OCI-LY1 (cell line): ENCODE data around the gene ULK4.
"Not testable (repeated sequence)": the region's sequence is repeated elsewhere in the genome, so short reads cannot be mapped to it uniquely, and the experiment has no call there.

Experiments used
- H2AFZ ChIP-seq: fragments of 200-600 bp; sonication (generic), shearing (Covaris generic); 2 replicates; pipeline ENCODE4 v1.6.0; 2014; ENCODE audit warnings: antibody characterized with exemption, mild to moderate bottlenecking, low read length
- H3F3A ChIP-seq: fragments of 200-600 bp; sonication (generic), shearing (Covaris generic); 2 replicates; pipeline ENCODE4 v1.6.0; 2014; ENCODE audit warnings: mild to moderate bottlenecking, antibody characterized with exemption, low read length, moderate library complexity; ENCODE audit not compliant: insufficient read depth
- H3K27ac ChIP-seq: fragments of 200-600 bp; sonication (generic); 2 replicates; pipeline ENCODE4 v1.5.1; 2014; ENCODE audit warnings: low read length, mixed run types, mild to moderate bottlenecking, low read depth; ENCODE audit not compliant: poor library complexity, severe bottlenecking
- H3K27me3 ChIP-seq: fragments of 200-600 bp; sonication (generic); 2 replicates; pipeline ENCODE4 v1.6.0; 2014; ENCODE audit warnings: antibody characterized with exemption, mild to moderate bottlenecking, low read length, moderate library complexity; ENCODE audit not compliant: insufficient read depth
- H3K36me3 ChIP-seq: fragments of 200-600 bp; sonication (generic); 2 replicates; pipeline ENCODE4 v1.6.1; 2014; ENCODE audit warnings: mild to moderate bottlenecking, antibody characterized with exemption, low read length, moderate library complexity, mixed read lengths; ENCODE audit not compliant: insufficient read depth
- H3K4me1 ChIP-seq: fragments of 200-600 bp; sonication (generic); 2 replicates; pipeline ENCODE4 v1.5.1; 2014; ENCODE audit warnings: mild to moderate bottlenecking, low read length, moderate library complexity; ENCODE audit not compliant: insufficient read depth, severe bottlenecking
- H3K4me2 ChIP-seq: fragments of 200-600 bp; sonication (generic), shearing (Covaris generic); 2 replicates; pipeline ENCODE4 v1.6.1; 2014; ENCODE audit warnings: low read length
- H3K4me3 ChIP-seq: fragments of 200-600 bp; sonication (generic); 2 replicates; pipeline ENCODE4 v1.5.1; 2014; ENCODE audit warnings: low read length, low read depth, mild to moderate bottlenecking, mixed read lengths; ENCODE audit not compliant: poor library complexity, severe bottlenecking
- H3K79me2 ChIP-seq: fragments of 200-600 bp; shearing (Covaris generic); 2 replicates; pipeline ENCODE4 v1.6.1; 2016; ENCODE audit warnings: mixed run types, low read length, mixed read lengths; ENCODE audit not compliant: insufficient read depth
- H3K9ac ChIP-seq: fragments of 200-600 bp; sonication (generic), shearing (Covaris generic); 2 replicates; pipeline ENCODE4 v1.6.1; 2014; ENCODE audit warnings: mild to moderate bottlenecking, low read length, mixed read lengths
- H3K9me2 ChIP-seq: fragments of 200-600 bp; sonication (generic), shearing (Covaris generic); 2 replicates; pipeline ENCODE4 v1.6.1; 2014; ENCODE audit warnings: low read depth, mild to moderate bottlenecking, low read length, mixed read lengths
- H3K9me3 ChIP-seq: fragments of 200-600 bp; shearing (Covaris generic); 2 replicates; pipeline ENCODE4 v1.6.1; 2014; ENCODE audit warnings: low read length, mixed read lengths
- H4K20me1 ChIP-seq: fragments of 200-600 bp; sonication (generic), shearing (Covaris generic); 2 replicates; pipeline ENCODE4 v1.6.0; 2016; ENCODE audit warnings: mild to moderate bottlenecking, low read length; ENCODE audit not compliant: insufficient read depth
- CTCF ChIP-seq: fragments of 200-600 bp; sonication (generic), shearing (Covaris generic); IDR thresholded peaks from 2 replicates; pipeline ENCODE4 v1.5.1; 2017; ENCODE audit warnings: mild to moderate bottlenecking, antibody characterized with exemption, low read length, moderate library complexity, mixed read lengths
- EZH2 ChIP-seq: fragments of 200-600 bp; sonication (generic), shearing (Covaris generic); IDR thresholded peaks from 2 replicates; pipeline ENCODE4 v1.8.0; 2017; ENCODE audit warnings: borderline replicate concordance, mixed run types, mild to moderate bottlenecking, antibody characterized with exemption, low read length, moderate library complexity, mixed read lengths

The ULK4 gene

GRCh38 chr3:41447701-41448100, 514.2 kb downstream of the ULK4 start:
- Histone ChIP-seq H3K9me2 (no peaks in the 10 kb centered on the region), H2AFZ (no peak overlapping the region), H3K4me3 (no peak overlapping the region), H4K20me1 (no peaks in the 10 kb centered on the region), H3K9me3 (no peaks in the 10 kb centered on the region), H3K79me2 (no peaks in the 10 kb centered on the region), H3K27me3 (no peaks in the 10 kb centered on the region), H3K36me3 (no peaks in the 10 kb centered on the region), H3K4me1 (no peaks in the 10 kb centered on the region), H3K4me2 (no peak overlapping the region), H3F3A (no peaks in the 10 kb centered on the region), H3K27ac (no peak overlapping the region), H3K9ac (no peak overlapping the region)
- TF ChIP-seq EZH2 (no peak), CTCF (no peak)

- not testable (repeated sequence) for H3K4me1 ChIP-seq, H3K27ac ChIP-seq, H3K79me2 ChIP-seq, H3K9ac ChIP-seq, H2AFZ ChIP-seq, H3K27me3 ChIP-seq, H3K9me2 ChIP-seq, H3K9me3 ChIP-seq, H3K4me2 ChIP-seq, H3K36me3 ChIP-seq, H4K20me1 ChIP-seq, H3F3A ChIP-seq, H3K4me3 ChIP-seq
These were observed 515.6 kb downstream of the ULK4 start for GRCh38 chr3:41446316-41446715.

- no peaks in the 10 kb centered on the region for H3K4me1 ChIP-seq
- H3K9ac ChIP-seq = no peak overlapping the region
- no peak overlapping the region for H2AFZ ChIP-seq
- no peaks in the 10 kb centered on the region for H4K20me1 ChIP-seq
- H3F3A ChIP-seq = no peaks in the 10 kb centered on the region
- no peak overlapping the region for H3K27ac ChIP-seq
- H3K9me2 ChIP-seq = no peaks in the 10 kb centered on the region
- no peak overlapping the region for H3K4me3 ChIP-seq
- H3K36me3 ChIP-seq = no peaks in the 10 kb centered on the region
- H3K4me2 ChIP-seq = no peak overlapping the region
- H3K9me3 ChIP-seq = no peaks in the 10 kb centered on the region
- no peaks in the 10 kb centered on the region for H3K79me2 ChIP-seq
- no peaks in the 10 kb centered on the region for H3K27me3 ChIP-seq
- TF ChIP-seq EZH2 = no peak
- no peak for TF ChIP-seq CTCF
These were observed 520.3 kb downstream of the ULK4 start for GRCh38 chr3:41441568-41441967.

- Histone ChIP-seq H3K4me3 (no peak overlapping the region), H3K4me2 (no peak overlapping the region), H3K4me1 (no peaks in the 10 kb centered on the region), H4K20me1 (no peaks in the 10 kb centered on the region), H2AFZ (no peak overlapping the region), H3K9ac (no peak overlapping the region), H3F3A (no peaks in the 10 kb centered on the region), H3K9me3 (no peaks in the 10 kb centered on the region), H3K79me2 (no peaks in the 10 kb centered on the region), H3K27me3 (no peaks in the 10 kb centered on the region), H3K27ac (no peak overlapping the region), H3K36me3 (no peaks in the 10 kb centered on the region), H3K9me2 (no peaks in the 10 kb centered on the region)
- TF ChIP-seq EZH2 = no peak
- no peak for TF ChIP-seq CTCF
These were observed 520.8 kb downstream of the ULK4 start for GRCh38 chr3:41441139-41441538.
